ENCODE measurements around the gene GDPD5.
A peak's percentile ranks its signal among the peaks of the same experiment; 100 is the strongest.

DNA sequence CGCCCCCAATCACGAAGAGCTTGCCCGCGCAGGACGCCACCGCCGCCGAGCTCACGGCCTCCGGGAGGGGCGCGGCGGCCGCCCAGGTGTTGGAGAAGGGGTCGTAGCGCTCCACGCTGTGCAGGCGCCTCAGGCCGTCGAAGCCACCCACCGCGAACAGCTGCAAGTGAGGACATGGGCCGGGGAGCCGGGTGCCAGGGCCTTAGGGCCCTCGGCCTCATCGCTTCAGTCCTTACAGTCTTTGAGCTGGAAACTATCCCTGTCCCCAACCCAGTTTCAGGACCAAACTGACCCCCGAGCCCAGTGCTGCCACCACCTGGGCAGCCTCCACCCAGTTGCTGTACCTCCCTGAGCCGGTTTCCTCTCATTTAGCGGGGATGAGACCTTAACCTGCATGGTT, 100.3 kb downstream of the GDPD5 start:
- TF ChIP-seq, protein P1, sequence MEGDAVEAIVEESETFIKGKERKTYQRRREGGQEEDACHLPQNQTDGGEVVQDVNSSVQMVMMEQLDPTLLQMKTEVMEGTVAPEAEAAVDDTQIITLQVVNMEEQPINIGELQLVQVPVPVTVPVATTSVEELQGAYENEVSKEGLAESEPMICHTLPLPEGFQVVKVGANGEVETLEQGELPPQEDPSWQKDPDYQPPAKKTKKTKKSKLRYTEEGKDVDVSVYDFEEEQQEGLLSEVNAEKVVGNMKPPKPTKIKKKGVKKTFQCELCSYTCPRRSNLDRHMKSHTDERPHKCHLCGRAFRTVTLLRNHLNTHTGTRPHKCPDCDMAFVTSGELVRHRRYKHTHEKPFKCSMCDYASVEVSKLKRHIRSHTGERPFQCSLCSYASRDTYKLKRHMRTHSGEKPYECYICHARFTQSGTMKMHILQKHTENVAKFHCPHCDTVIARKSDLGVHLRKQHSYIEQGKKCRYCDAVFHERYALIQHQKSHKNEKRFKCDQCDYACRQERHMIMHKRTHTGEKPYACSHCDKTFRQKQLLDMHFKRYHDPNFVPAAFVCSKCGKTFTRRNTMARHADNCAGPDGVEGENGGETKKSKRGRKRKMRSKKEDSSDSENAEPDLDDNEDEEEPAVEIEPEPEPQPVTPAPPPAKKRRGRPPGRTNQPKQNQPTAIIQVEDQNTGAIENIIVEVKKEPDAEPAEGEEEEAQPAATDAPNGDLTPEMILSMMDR (IDR thresholded peaks at IDR 0.05 in 2 of 3, conservative IDR thresholded peaks at IDR 0.05 in 1 of 3; ENCODE audit: insufficient read depth in 2 of 3, low read depth in 1 of 3, low read length in 3 of 3): peak; percentile 50 to 59 (median 56); a peak in 4 of 6 replicates
- TF ChIP-seq ETV5 (CRISPR knock-in tag; IDR thresholded peaks at IDR 0.05; ENCODE audit: low read depth) (no peak), ZNF274 (IDR thresholded peaks at IDR 0.05; ENCODE audit: borderline replicate concordance, low read depth, low read length) (no peak), PRPF4 (IDR thresholded peaks at IDR 0.05; ENCODE audit: insufficient read depth, low read depth, low read length, poor library complexity, severe bottlenecking) (no peak), POLR2A (conservative IDR thresholded peaks at IDR 0.05) (no peak), ZNF384 (IDR thresholded peaks at IDR 0.05; ENCODE audit: low read depth, low read length) (no peak), BDP1 (IDR thresholded peaks at IDR 0.05; ENCODE audit: insufficient read depth, insufficient read length) (no peak)
- TF ChIP-seq, protein P2, sequence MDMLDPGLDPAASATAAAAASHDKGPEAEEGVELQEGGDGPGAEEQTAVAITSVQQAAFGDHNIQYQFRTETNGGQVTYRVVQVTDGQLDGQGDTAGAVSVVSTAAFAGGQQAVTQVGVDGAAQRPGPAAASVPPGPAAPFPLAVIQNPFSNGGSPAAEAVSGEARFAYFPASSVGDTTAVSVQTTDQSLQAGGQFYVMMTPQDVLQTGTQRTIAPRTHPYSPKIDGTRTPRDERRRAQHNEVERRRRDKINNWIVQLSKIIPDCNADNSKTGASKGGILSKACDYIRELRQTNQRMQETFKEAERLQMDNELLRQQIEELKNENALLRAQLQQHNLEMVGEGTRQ (CRISPR knock-in tag; IDR thresholded peaks at IDR 0.05): no peak
